Measurements from ENCODE around the gene FGF14.

FGF14 gene

DNA sequence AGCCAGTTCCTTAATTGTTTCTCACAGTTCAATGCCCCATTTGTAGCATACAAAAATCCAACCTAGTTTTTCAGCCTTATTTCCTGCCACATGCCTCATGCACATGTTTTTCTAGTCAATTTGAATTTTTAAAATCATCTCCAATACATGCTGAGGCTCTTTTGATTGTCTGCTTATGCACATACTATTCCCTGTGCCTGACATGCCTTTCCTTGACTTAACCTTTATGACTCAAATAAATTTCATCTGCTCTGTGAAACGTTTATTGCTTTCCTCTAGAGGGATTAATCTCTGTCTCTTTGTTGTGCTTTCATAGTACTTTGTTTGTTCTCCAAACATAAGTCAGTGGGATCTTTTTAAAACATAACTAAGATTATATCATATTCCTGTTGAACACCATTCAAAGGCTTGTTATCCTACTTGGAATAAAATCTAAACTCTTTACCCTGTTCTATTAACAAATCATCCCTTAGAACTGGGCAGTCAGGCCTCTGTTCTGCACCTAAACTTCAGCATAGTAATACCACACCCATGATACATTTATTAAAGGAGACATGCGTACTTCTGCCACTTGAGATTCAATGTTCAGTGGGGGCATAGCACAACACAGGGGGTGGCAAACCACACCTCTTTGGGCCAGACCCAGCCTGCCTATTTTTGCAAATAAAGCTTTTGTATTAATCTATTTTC, 346.6 kb downstream of the FGF14 start:
- no peaks in the 10 kb centered on the region for H3K4me1 Mint-ChIP-seq
- no peak overlapping the region for H3K27ac Mint-ChIP-seq
- no peak overlapping the region for H3K4me3 Mint-ChIP-seq
- TF ChIP-seq, protein P1, sequence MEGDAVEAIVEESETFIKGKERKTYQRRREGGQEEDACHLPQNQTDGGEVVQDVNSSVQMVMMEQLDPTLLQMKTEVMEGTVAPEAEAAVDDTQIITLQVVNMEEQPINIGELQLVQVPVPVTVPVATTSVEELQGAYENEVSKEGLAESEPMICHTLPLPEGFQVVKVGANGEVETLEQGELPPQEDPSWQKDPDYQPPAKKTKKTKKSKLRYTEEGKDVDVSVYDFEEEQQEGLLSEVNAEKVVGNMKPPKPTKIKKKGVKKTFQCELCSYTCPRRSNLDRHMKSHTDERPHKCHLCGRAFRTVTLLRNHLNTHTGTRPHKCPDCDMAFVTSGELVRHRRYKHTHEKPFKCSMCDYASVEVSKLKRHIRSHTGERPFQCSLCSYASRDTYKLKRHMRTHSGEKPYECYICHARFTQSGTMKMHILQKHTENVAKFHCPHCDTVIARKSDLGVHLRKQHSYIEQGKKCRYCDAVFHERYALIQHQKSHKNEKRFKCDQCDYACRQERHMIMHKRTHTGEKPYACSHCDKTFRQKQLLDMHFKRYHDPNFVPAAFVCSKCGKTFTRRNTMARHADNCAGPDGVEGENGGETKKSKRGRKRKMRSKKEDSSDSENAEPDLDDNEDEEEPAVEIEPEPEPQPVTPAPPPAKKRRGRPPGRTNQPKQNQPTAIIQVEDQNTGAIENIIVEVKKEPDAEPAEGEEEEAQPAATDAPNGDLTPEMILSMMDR (IDR thresholded peaks at IDR 0.05; ENCODE audit: unreplicated experiment in 3 of 3): no peak
- H3K9me3 Mint-ChIP-seq: peaks cover 24% of the 10 kb centered on the region
- H3K27me3 Mint-ChIP-seq (ENCODE audit: low read depth): no peaks in the 10 kb centered on the region
- H3K36me3 Mint-ChIP-seq (ENCODE audit: low read depth): no peaks in the 10 kb centered on the region

DNA sequence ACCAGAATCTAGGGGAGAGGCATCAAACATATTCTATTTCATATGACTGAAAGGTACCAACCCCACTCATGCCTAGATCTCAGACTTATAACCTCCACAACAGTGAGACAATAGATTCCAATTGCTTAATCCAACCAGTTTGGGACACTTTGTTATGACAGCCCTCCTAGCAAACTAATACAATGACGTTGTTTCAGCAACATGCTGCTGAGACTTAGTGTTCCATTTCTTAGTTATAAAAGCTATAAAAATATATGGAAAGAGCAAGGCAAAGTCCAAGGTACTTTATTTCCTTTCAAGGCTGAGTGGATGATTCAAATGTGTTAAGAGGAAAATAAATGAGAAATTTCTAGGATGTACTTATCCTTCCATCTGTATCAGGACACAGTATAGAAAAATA, 352.0 kb downstream of the FGF14 start:
- no peak overlapping the region for H3K4me3 Mint-ChIP-seq
- no peaks in the 10 kb centered on the region for H3K36me3 Mint-ChIP-seq (ENCODE audit: low read depth)
- TF ChIP-seq, protein P1 (IDR thresholded peaks at IDR 0.05; ENCODE audit: unreplicated experiment in 3 of 3): no peak
- H3K27me3 Mint-ChIP-seq (ENCODE audit: low read depth): no peaks in the 10 kb centered on the region
- H3K9me3 Mint-ChIP-seq: peaks cover 26% of the 10 kb centered on the region
- no peak overlapping the region for H3K27ac Mint-ChIP-seq
- H3K4me1 Mint-ChIP-seq: no peaks in the 10 kb centered on the region

DNA sequence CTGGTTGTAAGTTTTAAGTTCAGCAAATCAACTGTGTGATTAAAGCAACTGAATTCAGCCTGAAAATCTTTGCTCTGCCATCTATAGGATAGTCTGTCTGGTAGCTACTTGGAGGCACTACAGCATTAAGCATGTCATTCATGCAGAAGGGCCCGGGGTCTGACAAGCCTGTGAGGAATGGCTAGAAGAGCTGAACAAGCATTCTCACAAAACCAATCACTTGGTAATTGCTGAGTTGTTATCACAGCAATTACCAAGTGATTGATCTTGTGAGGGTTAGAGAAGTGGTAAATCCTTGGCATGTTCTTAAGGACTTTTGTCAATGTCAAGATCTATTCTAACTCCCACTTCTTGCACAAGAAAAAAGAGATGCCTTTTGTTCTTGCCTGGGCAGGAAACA, 356.1 kb downstream of the FGF14 start:
- no peaks in the 10 kb centered on the region for H3K27me3 Mint-ChIP-seq (ENCODE audit: low read depth)
- H3K4me3 Mint-ChIP-seq: no peak overlapping the region
- no peaks in the 10 kb centered on the region for H3K36me3 Mint-ChIP-seq (ENCODE audit: low read depth)
- H3K9me3 Mint-ChIP-seq: peaks cover 10% of the 10 kb centered on the region
- H3K4me1 Mint-ChIP-seq: no peaks in the 10 kb centered on the region
- TF ChIP-seq, protein P1 (IDR thresholded peaks at IDR 0.05; ENCODE audit: unreplicated experiment in 3 of 3): no peak
- peak overlapping the region in 1 of 3 experiments; percentile 30 for H3K27ac Mint-ChIP-seq

DNA sequence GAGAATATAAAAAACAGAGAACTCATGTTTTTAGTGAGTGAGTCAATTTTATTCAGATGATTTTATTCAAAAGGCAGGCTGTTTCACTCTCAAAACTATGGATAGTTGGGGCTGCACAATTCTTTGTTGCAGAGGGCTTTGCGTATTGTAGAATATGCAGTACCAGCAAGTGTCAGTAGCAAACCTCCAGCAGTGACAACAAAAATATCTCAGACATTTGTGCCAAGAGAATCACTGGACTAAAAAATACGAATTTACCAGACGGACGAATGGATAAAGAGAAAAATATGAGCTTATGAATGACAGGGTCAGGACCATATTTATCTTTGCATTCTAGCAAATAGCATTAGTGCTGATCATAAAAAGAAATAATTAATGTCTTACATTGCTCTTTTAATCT, 359.1 kb downstream of the FGF14 start:
- Mint-ChIP-seq H3K36me3 (ENCODE audit: low read depth) (no peaks in the 10 kb centered on the region), H3K27ac (no peak overlapping the region), H3K9me3 (no peaks in the 10 kb centered on the region), H3K27me3 (ENCODE audit: low read depth) (no peaks in the 10 kb centered on the region), H3K4me3 (no peak overlapping the region), H3K4me1 (no peaks in the 10 kb centered on the region)
- TF ChIP-seq, protein P1 (IDR thresholded peaks at IDR 0.05; ENCODE audit: unreplicated experiment in 3 of 3): no peak

DNA sequence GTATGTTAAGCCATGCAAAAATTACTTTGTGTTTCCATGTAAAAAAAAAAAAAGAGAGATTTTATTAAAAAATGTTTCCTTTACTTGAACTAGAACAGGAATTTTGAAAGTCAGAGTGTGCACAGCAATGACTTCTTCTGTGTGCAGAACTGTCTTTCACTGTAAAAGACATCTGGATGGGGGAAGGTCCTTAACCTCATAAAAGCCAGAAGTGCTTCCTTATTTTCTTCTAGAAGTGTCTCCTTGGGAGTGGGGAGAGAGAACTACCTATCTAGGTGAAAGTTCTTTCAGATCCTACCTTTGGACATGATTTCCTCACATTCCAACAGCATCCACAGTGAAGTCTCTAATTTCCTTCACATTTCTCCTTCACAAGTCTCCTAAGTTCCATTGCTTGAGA, 360.3 kb downstream of the FGF14 start:
- H3K27ac Mint-ChIP-seq: no peak overlapping the region
- TF ChIP-seq, protein P1 (IDR thresholded peaks at IDR 0.05; ENCODE audit: unreplicated experiment in 3 of 3): no peak
- no peak overlapping the region for H3K4me3 Mint-ChIP-seq
- no peaks in the 10 kb centered on the region for H3K36me3 Mint-ChIP-seq (ENCODE audit: low read depth)
- H3K9me3 Mint-ChIP-seq: no peaks in the 10 kb centered on the region
- no peaks in the 10 kb centered on the region for H3K4me1 Mint-ChIP-seq
- H3K27me3 Mint-ChIP-seq (ENCODE audit: low read depth): no peaks in the 10 kb centered on the region

DNA sequence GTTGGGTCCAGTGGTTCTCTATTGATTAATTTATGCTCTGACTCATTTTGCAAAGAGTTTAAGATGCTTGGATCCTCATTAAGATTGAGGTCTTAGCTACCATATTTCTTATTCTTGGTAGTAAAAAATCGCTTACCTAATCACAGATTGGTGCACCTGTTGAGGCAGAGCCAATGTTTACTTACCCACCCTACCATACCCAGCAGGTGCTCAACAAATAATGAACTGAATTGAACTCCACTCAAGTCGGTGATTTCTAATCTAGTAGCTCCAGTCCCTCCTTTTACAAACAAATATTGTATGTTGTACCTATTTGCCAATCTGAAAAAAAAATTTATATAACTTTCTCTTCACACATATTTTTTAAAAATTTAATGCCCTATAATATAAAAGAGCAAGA, 361.0 kb downstream of the FGF14 start:
- Mint-ChIP-seq H3K4me3 (no peak overlapping the region), H3K27ac (no peak overlapping the region), H3K9me3 (no peaks in the 10 kb centered on the region), H3K4me1 (no peaks in the 10 kb centered on the region), H3K36me3 (ENCODE audit: low read depth) (no peaks in the 10 kb centered on the region), H3K27me3 (ENCODE audit: low read depth) (no peaks in the 10 kb centered on the region)
- TF ChIP-seq, protein P1 (IDR thresholded peaks at IDR 0.05; ENCODE audit: unreplicated experiment in 3 of 3): no peak

Data from nephron (organoid).